ENCODE measurements around the gene STK32B. TPM values are rescaled to one million over a fixed set of nuclear protein-coding genes. Genes with fewer than 3 reads are reported as not detected.

STK32B gene
- total and polyA plus RNA-seq, 2 of the 4 experiments (the other 2 are of a cell fraction), result 5.5 to 6.3 TPM

Small RNA genes lying within 50 kb of the gene (microRNA-seq; reads per million reads assigned to microRNA genes)
- gene RF00019 (ENCODE audit: insufficient read depth, insufficient read length), result not detected

Small RNA genes lying within 50 kb of the gene (small RNA-seq; reads per million reads assigned to genes)
- 0 reads per million in 5 experiments for gene RF00019

Other genes with a start within 250 kb of the STK32B start
- gene MSX1, start 191.8 kb upstream of the STK32B start, total RNA-seq (2012; rRNA removed), result 1.1 TPM in 2 replicates
- gene MSX1, start 191.8 kb upstream of the STK32B start, polyA plus RNA-seq (2012; rRNA removed), result 3.9 and 6.0 TPM in 2 replicates
- 1.3 and 1.4 TPM in 2 replicates for gene CYTL1, start 32.0 kb upstream of the STK32B start, total RNA-seq (2012; rRNA removed)
- 5.8 and 7.4 TPM in 2 replicates for gene CYTL1, start 32.0 kb upstream of the STK32B start, polyA plus RNA-seq (2012; rRNA removed)